ENCODE results near the gene CDH4.

CDH4 gene

GRCh38 chr20:61522498-61523090, 270.5 kb downstream of the CDH4 start:
- no peak for DNase-seq

GRCh38 chr20:61523145-61523544, 271.1 kb downstream of the CDH4 start:
- no peak for DNase-seq

- DNase-seq, result no peak
Measured at GRCh38 chr20:61524951-61525666, 273.0 kb downstream of the CDH4 start.

GRCh38 chr20:61525781-61526431, 273.8 kb downstream of the CDH4 start:
- no peak for DNase-seq

- no peak for DNase-seq
Measured at GRCh38 chr20:61526907-61527306, 274.8 kb downstream of the CDH4 start.

GRCh38 chr20:61527626-61528025, 275.6 kb downstream of the CDH4 start:
- DNase-seq, result no peak

- no peak for DNase-seq
Measured at GRCh38 chr20:61528591-61528990, 276.5 kb downstream of the CDH4 start.

- DNase-seq, result no peak
Measured at GRCh38 chr20:61529354-61529753, 277.3 kb downstream of the CDH4 start.

GRCh38 chr20:61531553-61532345, 279.7 kb downstream of the CDH4 start:
- no peak for DNase-seq

- no peak for DNase-seq
Measured at GRCh38 chr20:61532736-61533135, 280.7 kb downstream of the CDH4 start.

- DNase-seq, result no peak
Measured at GRCh38 chr20:61533231-61533631, 281.2 kb downstream of the CDH4 start.

GRCh38 chr20:61534346-61534745, 282.3 kb downstream of the CDH4 start:
- DNase-seq, result no peak

- no peak for DNase-seq
Measured at GRCh38 chr20:61535091-61535490, 283.0 kb downstream of the CDH4 start.

- no peak for DNase-seq
Measured at GRCh38 chr20:61535536-61535935, 283.5 kb downstream of the CDH4 start.

GRCh38 chr20:61535956-61536355, 283.9 kb downstream of the CDH4 start:
- no peak for DNase-seq

- DNase-seq, result no peak
Measured at GRCh38 chr20:61536671-61537070, 284.6 kb downstream of the CDH4 start.

- DNase-seq, result no peak
Measured at GRCh38 chr20:61537239-61538182, 285.4 kb downstream of the CDH4 start.

GRCh38 chr20:61538183-61538942, 286.3 kb downstream of the CDH4 start:
- no peak for DNase-seq

GRCh38 chr20:61538943-61539265, 286.8 kb downstream of the CDH4 start:
- no peak for DNase-seq

- DNase-seq, result no peak
Measured at GRCh38 chr20:61539706-61540360, 287.8 kb downstream of the CDH4 start.

- no peak for DNase-seq
Measured at GRCh38 chr20:61541537-61541936, 289.5 kb downstream of the CDH4 start.

All from NCI-H748 treated with DMSO at 0.1 percent for 48 hours (cell line).